ENCODE results near the gene COQ7.
A peak's percentile ranks its signal among the peaks of the same experiment; 100 is the strongest.

Gene COQ7

GRCh38 chr16:19086322-19087199, 19.1 kb downstream of the COQ7 start:
- peak; percentile 25 to 76 for DNase-seq

GRCh38 chr16:19088341-19088916, 21.0 kb downstream of the COQ7 start:
- no peak for DNase-seq

GRCh38 chr16:19089410-19089955, 22.1 kb downstream of the COQ7 start:
- no peak for DNase-seq

GRCh38 chr16:19090916-19091315, 23.5 kb downstream of the COQ7 start:
- no peak for DNase-seq

- no peak for DNase-seq
Measured at GRCh38 chr16:19092653-19093410, 25.4 kb downstream of the COQ7 start.

GRCh38 chr16:19093631-19094541, 26.5 kb downstream of the COQ7 start:
- DNase-seq = no peak

GRCh38 chr16:19094542-19095365, 27.3 kb downstream of the COQ7 start:
- no peak for DNase-seq

- no peak for DNase-seq
Measured at GRCh38 chr16:19095654-19096053, 28.2 kb downstream of the COQ7 start.

- no peak for DNase-seq
Measured at GRCh38 chr16:19098173-19098572, 30.8 kb downstream of the COQ7 start.

- DNase-seq = no peak
Measured at GRCh38 chr16:19102187-19102872, 34.9 kb downstream of the COQ7 start.

GRCh38 chr16:19104607-19105006, 37.2 kb downstream of the COQ7 start:
- DNase-seq = no peak

- DNase-seq = no peak
Measured at GRCh38 chr16:19105131-19105530, 37.7 kb downstream of the COQ7 start.

GRCh38 chr16:19105891-19106624, 38.6 kb downstream of the COQ7 start:
- no peak for DNase-seq

GRCh38 chr16:19106625-19107020, 39.2 kb downstream of the COQ7 start:
- DNase-seq = no peak

GRCh38 chr16:19108409-19109287, 41.2 kb downstream of the COQ7 start:
- DNase-seq = no peak

GRCh38 chr16:19109288-19109664, 41.9 kb downstream of the COQ7 start:
- no peak for DNase-seq

GRCh38 chr16:19110537-19111360, 43.3 kb downstream of the COQ7 start:
- DNase-seq = no peak

- no peak for DNase-seq
Measured at GRCh38 chr16:19112099-19112407, 44.6 kb downstream of the COQ7 start.

Data from NCI-H446 (cell line).